ENCODE measurements around the gene GALNS.

GRCh38 chr16:88864099-88864498, 7.4 kb upstream of the GALNS start:
- TF ChIP-seq CTCF (IDR thresholded peaks at IDR 0.05) (no peak), EZH2 (IDR thresholded peaks at IDR 0.05; ENCODE audit: borderline replicate concordance, insufficient read depth, low read depth, low read length, poor library complexity, severe bottlenecking) (no peak)

All from B cell (primary cell).